Lower leg skin (tissue), 4 donors: Measurements from ENCODE around the gene ST8SIA6. TPM values are rescaled to one million over a fixed set of nuclear protein-coding genes. Genes with fewer than 3 reads are reported as not detected.
"Not testable (repeated sequence)": the region's sequence is repeated elsewhere in the genome, so short reads cannot be mapped to it uniquely, and the experiment has no call there.

Source experiments
- DNase-seq, 2 donors: peaks; one replicate each; pipeline ENCODE4 v3.0.0-alpha.2; 2019; ENCODE audit warnings: low spot score in 2 of 2
- H3K4me3 ChIP-seq: fragments of 200-600 bp; sonication (generic); 2 replicates; pipeline ENCODE4 v1.5.1; 2017; ENCODE audit warnings: mild to moderate bottlenecking, low read depth; ENCODE audit not compliant: poor library complexity, severe bottlenecking
- CTCF ChIP-seq, 3 donors: fragments of 450-650 bp; IDR thresholded peaks; one replicate each; pipeline ENCODE4 v1.5.1; 2016; ENCODE audit warnings: antibody characterized with exemption in 3 of 3, mild to moderate bottlenecking in 3 of 3, moderate library complexity in 2 of 3
- POLR2A ChIP-seq, 2 donors: fragments of 450-650 bp; IDR thresholded peaks; one replicate each; pipeline ENCODE4 v1.6.1; 2016 to 2017; ENCODE audit warnings: antibody characterized with exemption in 2 of 2, mild to moderate bottlenecking in 1 of 2, moderate library complexity in 1 of 2
- WGBS, 2 donors: methylation state at CpG; one replicate each; pipeline ENCODE4 v1.1.5; 2018; 5-methylcytosine and 5-hydroxymethylcytosine counted together
- intact Hi-C: fragments of 100-400 bp; cut with DNase I; formaldehyde crosslinking; loops from one replicate; pipeline ENCODE4 v1.15.0; 2023; ENCODE audit warnings: low total_unique reads
- total RNA-seq, 4 donors: library from RNA; depleted of rRNA; stranded (reverse); fragments of >200 nt; gene quantifications; one replicate each; pipeline ENCODE4 v1.1.0, GENCODE V29; 2016

The ST8SIA6 gene
- total RNA-seq, 4 donors from 2014 or later = 0.34 to 2.8 (median 1.5) TPM

GRCh38 chr10:17450024-17450423 lies 4.4 kb downstream of the ST8SIA6 start:
- WGBS, 2 donors = 86 to 97% methylated on average over 4 of the region's 4 CpGs
- TF ChIP-seq POLR2A (IDR thresholded peaks at IDR 0.05) (no peak), CTCF (IDR thresholded peaks at IDR 0.05) (no peak)
- intact Hi-C loops = no loop called here
- H3K4me3 ChIP-seq = no peak overlapping the region
- no peak for DNase-seq

GRCh38 chr10:17445400-17445998 lies 8.9 kb downstream of the ST8SIA6 start:
- intact Hi-C loops = no loop called here
- WGBS, 2 donors = 28 to 34% methylated on average over 5 of the region's 5 CpGs
- no peak overlapping the region for H3K4me3 ChIP-seq
- no peak for DNase-seq
- no peak for TF ChIP-seq CTCF (IDR thresholded peaks at IDR 0.05)
- no peak for TF ChIP-seq POLR2A (IDR thresholded peaks at IDR 0.05)

- TF ChIP-seq CTCF (IDR thresholded peaks at IDR 0.05) (no peak), POLR2A (IDR thresholded peaks at IDR 0.05) (no peak)
- WGBS, 2 donors = 58 to 69% methylated on average over 2 of the region's 2 CpGs
- H3K4me3 ChIP-seq = no peak overlapping the region
- intact Hi-C loops = no loop called here
- no peak for DNase-seq
Observed at GRCh38 chr10:17444388-17444714, 10.0 kb downstream of the ST8SIA6 start.

- intact Hi-C loops = no loop called here
- no peak overlapping the region for H3K4me3 ChIP-seq
- TF ChIP-seq POLR2A (IDR thresholded peaks at IDR 0.05) (no peak), CTCF (IDR thresholded peaks at IDR 0.05) (no peak)
- DNase-seq = no peak
- 34 to 38% methylated on average over 11 of the region's 11 CpGs for WGBS, 2 donors
Observed at GRCh38 chr10:17443707-17444387, 10.5 kb downstream of the ST8SIA6 start.

GRCh38 chr10:17438583-17438982 lies 15.8 kb downstream of the ST8SIA6 start:
- no peak for DNase-seq
- WGBS, 2 donors = 91 to 93% methylated on average over 1 of the region's 1 CpG
- intact Hi-C loops = no loop called here

DNA sequence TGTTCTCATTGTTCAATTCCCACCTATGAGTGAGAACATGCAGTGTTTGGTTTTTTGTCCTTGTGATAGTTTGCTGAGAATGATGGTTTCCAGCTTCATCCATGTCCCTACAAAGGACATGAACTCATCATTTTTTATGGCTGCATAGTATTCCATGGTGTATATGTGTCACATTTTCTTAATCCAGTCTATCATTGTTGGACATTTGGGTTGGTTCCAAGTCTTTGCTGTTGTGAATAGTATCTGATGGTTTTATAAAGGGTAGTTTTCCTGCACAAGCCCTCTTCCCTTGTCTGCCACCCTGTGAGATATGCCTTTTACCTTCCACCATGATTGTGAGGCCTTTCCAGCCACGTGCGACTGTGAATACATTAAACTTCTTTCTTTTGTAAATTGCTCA lies 17.8 kb downstream of the ST8SIA6 start:
- H3K4me3 ChIP-seq, DNase-seq, intact Hi-C loops: not testable (repeated sequence)
- WGBS, 2 donors = 91 to 96% methylated on average over 2 of the region's 2 CpGs

More at GRCh38 chr10:17438583-17438982, 15.8 kb downstream of the ST8SIA6 start:
- TF ChIP-seq POLR2A (IDR thresholded peaks at IDR 0.05) = no peak
- TF ChIP-seq CTCF (IDR thresholded peaks at IDR 0.05) = no peak
- no peak overlapping the region for H3K4me3 ChIP-seq
